NCI-H82 (cell line): ENCODE data around the gene RNU6-1.

Experiments
- DNase-seq: peaks from one replicate; lab custom pipeline; 2025; lab: John Stamatoyannopoulos, UW

RNU6-1 gene

GRCh38 chr15:67857220-67857619 is 17.4 kb upstream of the RNU6-1 start:
- DNase-seq = no peak

GRCh38 chr15:67855842-67856241 is 16.0 kb upstream of the RNU6-1 start:
- DNase-seq = peak; percentile 33

- peak; percentile 26 for DNase-seq
Observed at GRCh38 chr15:67854358-67854757, 14.5 kb upstream of the RNU6-1 start.

GRCh38 chr15:67853454-67853853 is 13.6 kb upstream of the RNU6-1 start:
- DNase-seq = no peak

- no peak for DNase-seq
Observed at GRCh38 chr15:67852418-67852817, 12.6 kb upstream of the RNU6-1 start.

- DNase-seq = peak; percentile 37
Observed at GRCh38 chr15:67850994-67851571, 11.2 kb upstream of the RNU6-1 start.

GRCh38 chr15:67850336-67850735 is 10.5 kb upstream of the RNU6-1 start:
- peak; percentile 37 for DNase-seq

GRCh38 chr15:67849538-67849937 is 9.7 kb upstream of the RNU6-1 start:
- no peak for DNase-seq

- peak; percentile 70 for DNase-seq
Observed at GRCh38 chr15:67845974-67846373, 6.1 kb upstream of the RNU6-1 start.

- DNase-seq = peak; percentile 73
Observed at GRCh38 chr15:67843571-67844387, 3.9 kb upstream of the RNU6-1 start.

GRCh38 chr15:67843092-67843501 is 3.3 kb upstream of the RNU6-1 start:
- no peak for DNase-seq

GRCh38 chr15:67841513-67841762 is 1.6 kb upstream of the RNU6-1 start:
- no peak for DNase-seq

- DNase-seq = peak; percentile 74
Observed at GRCh38 chr15:67840749-67841512, 1.1 kb upstream of the RNU6-1 start.

GRCh38 chr15:67839499-67839928 is 331 bp downstream of the RNU6-1 start:
- peak; percentile 75 for DNase-seq

GRCh38 chr15:67838789-67839332 is 984 bp downstream of the RNU6-1 start:
- DNase-seq = peak; percentile 46

GRCh38 chr15:67836955-67837354 is 2.9 kb downstream of the RNU6-1 start:
- DNase-seq = no peak

GRCh38 chr15:67836477-67836876 is 3.4 kb downstream of the RNU6-1 start:
- peak; percentile 73 for DNase-seq

GRCh38 chr15:67836134-67836455 is 3.8 kb downstream of the RNU6-1 start:
- peak; percentile 50 for DNase-seq

- DNase-seq = no peak
Observed at GRCh38 chr15:67835297-67836133, 4.3 kb downstream of the RNU6-1 start.

GRCh38 chr15:67834581-67835296 is 5.1 kb downstream of the RNU6-1 start:
- peak; percentile 49 for DNase-seq
